GM21723 (cell line): ENCODE data around the gene PIK3CD.

Experiments
- ATAC-seq: cut with Tn5 transposase; IDR thresholded peaks from one replicate; pipeline ENCODE4 v1.9.1; 2021; ENCODE audit warnings: mild to moderate bottlenecking, moderate library complexity; ENCODE audit not compliant: unreplicated experiment

The PIK3CD gene

DNA sequence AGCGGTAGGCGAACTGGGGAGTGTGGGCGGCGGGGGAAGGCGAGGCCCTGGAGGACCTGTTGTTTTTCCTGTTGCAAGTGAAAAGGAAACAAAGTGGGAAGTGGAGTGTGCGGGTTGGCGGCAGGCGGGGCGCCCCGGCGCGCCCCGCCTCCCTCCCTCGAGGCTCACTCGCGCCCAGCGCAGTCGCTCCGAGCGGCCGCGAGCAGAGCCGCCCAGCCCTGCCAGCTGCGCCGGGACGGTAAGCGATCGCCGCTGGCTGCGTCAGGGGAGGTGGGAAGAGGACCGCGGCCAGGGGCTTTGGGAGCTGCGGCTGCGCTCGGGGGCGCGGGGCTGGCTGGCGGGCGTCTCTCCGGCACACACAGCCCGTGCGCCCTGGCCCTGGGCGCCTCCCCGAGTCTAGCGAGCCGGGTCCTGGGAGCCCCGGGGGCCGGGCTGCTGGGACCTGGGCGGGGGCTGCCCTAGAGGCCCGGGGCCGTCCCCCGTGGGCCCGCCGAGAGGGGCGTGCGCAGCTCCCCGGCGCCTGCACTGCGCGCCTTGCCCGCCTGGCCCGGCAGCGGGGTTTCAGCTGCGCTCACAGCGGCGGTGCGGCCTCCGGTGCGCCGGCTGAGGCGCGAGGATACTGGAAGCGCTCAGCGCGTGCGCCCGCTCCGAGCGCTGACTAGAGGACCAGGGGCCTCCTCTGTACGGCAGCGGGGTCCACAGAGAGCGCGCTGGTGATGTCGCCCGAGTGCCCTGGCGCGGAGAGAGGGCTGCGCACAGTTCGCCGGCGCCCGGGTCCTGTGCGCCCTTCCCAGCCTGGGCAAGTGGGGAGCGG lies at the start of gene PIK3CD:
PIK3CD (plus strand) TSS at position 167 of the 814 bp plus-strand sequence. CDS start 58,725 bp downstream, outside the sequence.
- no peak for ATAC-seq

DNA sequence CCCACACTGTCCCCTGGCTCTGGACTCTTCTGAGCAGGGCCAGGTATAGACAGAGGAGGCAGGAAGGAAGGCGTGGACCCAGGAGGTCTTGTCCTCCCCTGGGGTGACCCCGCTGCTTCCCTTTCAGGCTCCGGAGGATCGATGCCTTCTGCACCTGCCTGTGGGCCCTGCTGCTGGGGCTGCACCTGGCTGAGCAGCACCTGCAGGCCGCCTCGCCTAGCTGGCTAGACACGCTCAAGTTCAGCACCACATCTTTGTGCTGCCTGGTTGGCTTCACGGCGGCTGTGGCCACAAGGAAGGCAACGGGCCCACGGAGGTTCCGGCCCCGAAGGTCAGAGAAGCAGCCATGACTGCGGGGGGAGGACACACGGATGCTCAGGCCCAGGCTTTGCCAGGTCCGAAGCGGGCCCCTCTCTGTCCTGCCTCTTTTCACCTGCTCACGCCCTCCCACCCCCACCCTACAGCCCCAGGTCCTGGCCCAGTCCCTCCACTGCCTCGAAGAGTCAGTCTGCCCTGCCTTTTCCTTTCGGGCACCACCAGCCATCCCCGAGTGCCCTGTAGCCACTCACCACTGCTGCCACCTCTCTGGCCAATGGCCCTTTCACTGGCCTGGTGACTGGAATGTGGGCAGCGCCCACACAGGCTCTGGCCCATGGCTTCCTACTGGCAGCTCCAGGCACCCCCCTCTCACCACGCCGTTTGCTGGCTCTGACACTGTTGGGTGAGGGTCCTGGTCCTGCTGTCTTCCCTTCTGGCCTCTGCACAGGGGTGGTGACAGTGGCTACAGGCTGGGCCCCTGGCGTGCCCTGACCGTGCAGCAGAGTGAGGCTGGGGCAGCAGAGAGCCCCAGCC lies 49.4 kb upstream of the PIK3CD start:
- no peak for ATAC-seq

DNA sequence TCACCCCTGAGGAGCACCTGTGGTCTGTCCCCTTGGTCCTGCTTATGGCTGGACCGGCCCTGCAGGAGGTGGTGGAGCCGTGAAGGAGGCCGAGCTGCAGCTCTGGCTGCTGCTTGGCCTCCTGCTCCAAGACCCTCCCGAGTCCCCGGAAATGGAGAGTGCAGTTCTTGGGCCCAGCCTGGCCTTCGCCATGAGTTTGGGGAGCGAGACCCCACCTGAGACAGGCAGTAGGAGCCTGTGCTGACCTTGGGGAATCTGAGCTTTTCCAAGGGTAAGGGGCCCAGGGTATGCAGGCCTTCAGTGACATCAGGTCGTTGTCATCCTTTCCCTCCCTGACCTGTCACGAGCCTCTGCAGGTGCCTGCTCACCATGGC lies 48.8 kb upstream of the PIK3CD start:
- no peak for ATAC-seq

DNA sequence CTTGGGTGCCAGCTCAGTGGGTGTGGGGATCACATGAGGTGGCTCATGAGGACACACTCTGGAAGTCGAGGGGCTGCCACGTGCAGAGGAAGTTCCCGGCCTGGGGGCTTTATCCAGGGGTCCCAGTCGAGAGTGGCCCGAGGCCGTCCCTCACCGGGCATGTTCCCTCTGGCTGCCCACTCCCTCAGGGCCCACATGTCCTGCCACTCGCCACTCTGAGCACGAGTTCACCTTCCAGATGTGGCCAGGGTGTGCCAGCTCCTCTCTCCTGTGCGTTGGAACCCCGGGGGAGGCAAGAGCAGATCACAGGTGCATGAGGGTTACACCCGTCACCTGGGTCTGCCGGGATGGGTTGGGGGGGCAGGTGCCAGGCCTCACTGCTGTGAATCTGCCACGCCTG lies 48.2 kb upstream of the PIK3CD start:
- no peak for ATAC-seq

DNA sequence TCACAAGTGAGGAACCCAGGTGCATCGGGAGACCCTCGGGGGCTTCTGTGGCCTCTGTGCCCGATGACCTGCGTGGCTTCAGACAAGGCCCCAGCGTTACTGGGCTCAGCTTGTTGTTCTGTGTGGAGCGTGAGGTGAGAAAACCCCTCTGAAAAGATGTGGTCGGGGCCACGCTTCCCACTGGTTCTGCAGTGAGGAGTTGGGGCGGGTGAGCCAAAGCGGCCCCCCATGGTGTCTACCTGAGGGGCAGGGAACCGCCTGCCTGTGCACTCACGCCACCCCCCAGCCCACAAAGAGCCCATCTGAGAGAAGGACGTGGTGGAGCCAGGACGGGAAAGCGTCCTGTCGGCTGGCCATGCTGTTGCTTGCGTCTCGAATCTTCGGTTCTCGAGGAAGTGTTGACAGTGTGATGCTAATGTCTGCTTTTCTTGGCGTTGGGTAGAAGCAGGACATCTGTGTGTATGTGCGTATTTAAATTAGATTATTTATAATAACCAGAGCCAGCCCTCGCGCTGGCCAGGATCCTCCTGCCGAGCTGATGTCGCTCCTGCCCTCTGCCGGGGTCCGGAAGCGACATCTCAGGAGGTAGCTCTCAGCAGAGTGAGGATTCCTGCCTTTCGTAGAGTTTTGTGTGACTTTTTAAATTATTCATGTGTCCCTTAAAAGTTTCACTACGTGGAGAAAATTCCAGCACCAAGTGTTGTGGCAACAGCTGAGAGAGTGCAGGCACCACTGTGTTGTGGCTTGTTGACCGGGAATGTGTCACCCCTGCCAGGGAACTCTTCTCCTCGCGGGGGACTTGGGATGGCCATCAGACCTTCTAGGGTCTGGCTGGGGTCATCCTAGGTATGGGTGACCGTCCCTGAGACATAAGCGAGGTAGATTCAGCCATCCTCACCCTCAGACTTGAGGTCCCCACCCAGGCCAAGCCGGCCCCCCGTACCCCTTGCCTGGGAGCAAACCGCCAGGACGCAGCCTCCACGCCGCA lies 47.5 kb upstream of the PIK3CD start:
- no peak for ATAC-seq

DNA sequence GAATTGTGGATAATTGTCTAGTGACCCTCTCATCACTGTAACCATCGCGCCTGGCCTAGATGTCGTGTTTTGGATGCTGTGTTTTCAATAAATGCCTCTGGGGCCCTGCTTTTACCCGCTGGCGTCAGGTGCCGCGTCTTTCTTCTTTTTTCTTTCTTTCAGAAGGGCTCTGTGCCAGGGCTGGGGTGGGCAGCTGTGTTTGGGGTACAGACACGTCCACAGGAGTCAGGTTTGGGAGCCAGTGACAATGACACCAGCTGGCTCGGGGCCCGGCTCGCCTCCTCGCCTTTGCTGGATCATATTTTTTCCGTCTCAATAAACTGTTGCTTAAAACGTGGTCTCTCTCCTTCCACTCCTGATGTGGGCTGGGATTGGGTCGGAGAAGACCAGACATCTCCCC lies 46.7 kb upstream of the PIK3CD start:
- no peak for ATAC-seq

DNA sequence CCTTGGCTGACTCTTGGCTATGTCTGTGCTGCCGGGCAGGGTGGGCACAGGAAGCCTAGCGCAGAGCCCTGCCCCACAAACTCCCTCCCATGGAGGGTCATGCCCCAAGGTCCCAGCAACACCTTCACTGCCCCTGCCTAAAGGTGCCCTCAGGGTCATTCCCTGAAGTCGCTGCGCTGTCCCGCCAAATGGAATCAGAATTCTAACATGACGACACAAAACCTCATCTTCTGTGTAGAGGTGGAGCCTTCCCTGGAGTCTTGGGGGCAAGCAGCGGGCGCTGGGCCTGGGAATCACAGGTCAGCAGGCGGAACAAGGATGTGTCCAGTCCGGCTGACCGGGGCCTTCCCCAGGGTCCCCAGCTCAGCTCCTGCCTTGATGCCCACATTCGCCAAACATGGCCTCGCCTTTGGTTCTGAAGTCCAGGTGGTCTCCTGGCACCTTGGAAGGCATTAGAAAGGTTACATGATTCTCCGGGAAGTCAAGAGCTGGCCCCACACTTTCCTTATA lies 45.5 kb upstream of the PIK3CD start:
- no peak for ATAC-seq

DNA sequence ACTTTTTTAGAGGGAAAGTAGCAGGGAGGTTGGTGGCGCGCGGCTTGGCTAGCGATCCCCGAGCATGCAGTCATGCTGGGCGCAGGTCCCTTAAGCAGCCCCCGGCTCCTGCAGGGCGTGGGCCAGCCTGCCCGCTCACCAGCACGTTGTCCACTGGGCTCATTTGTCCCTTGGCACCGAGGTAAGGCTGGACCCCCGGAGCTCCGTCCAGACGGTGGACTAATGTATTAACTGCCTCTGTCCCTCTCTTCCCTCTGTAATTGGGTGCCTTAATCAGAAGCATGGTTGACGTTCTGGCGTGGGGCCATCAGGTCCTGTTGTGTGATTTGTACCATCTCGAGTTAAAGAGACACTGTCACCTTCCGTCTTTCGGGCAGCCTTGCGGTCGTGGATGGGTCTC lies 45.1 kb upstream of the PIK3CD start:
- ATAC-seq, result no peak

DNA sequence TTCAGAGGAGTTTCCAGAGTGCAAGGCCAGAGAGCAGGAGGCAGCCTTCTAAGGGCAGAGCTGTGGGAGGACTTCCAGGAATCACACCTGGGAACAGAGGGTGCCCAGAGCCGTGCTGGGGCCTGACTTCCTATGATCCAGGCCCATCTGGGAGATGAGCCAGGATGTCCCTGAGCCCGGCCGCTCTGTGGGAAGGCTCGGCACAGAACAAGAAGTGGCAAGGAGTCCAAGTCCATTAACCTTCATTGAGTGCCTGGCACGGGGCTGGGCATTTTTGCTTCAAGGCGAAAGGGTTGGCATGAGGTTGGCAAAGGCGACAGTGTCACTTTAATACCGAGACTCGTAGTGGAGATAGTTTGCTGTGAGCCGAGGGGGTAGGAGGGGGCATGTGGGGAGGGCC lies 44.6 kb upstream of the PIK3CD start:
- no peak for ATAC-seq

DNA sequence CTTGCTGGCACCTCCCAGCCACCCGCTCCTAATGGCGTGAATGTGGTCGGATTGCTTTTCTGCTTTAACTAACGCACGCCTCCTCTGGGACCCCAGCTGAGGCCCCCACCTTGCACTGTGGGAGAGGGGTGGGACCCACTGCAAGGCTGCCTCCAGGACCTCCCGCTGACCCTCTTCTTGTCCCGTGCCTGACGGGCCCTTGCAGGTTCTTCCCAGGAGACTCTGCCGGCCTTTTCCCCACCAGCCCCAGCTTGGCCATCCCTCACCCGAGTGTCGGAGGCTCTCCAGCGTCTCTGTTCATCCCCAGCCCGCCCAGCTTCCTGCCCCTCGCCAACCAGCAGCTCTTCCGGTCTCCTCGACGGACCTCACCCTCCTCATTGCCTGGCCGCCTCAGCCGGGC lies 44.2 kb upstream of the PIK3CD start:
- ATAC-seq, result no peak

DNA sequence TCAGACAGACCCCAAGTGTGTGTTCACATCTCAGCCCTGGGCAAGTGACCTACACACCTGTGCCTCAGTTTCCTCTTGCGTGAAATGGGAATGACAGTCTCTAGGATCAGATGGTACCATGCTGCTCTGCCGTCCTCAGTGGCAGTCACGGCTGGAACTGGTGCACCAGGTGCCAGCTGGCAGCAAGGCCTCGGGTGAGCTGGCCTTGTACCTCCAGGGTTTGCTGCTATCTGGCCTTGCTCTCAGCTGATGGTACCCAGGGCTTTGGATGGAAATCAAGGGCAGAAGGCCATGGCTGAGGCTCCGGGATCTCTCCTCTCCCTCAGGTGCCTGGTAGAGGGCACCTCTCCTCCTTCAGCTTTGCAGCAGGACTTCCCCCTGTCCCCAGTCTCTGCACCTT lies 41.5 kb upstream of the PIK3CD start:
- ATAC-seq, result no peak

DNA sequence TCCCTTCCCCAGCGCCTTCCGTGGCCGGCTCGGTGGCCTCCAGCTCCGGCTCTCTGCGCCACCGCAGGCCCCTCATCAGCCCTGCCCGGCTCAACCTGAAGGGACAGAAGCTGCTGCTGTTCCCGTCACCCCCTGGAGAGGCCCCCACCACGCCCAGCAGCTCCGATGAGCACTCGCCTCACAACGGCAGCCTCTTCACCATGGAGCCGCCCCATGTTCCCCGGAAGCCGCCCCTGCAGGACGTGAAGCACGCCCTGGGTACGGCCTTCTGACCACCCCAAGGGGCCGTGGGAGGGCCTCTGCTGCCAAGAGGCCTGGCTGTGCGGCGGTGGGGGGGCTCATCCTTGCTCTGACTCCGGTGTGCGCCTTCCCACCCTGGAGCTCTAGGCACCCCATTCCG lies 41.0 kb upstream of the PIK3CD start:
- ATAC-seq, result no peak

DNA sequence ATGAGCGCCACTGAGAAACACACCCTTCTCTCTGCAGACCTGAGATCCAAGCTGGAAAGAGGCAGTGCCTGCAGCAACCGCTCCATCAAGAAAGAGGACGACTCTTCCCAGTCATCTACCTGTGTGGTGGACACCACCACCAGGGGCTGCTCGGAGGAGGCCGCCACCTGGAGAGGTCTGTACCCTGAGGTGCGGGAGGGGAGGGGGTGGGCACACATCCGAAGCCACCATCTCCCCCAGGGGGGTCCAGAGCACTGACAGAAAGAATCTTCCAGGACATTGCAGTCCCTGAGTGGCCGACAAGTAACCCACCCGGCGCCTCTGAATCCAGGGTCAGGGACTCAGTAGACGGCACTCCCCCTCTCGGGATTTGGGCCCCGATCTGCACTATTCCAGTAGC lies 39.8 kb upstream of the PIK3CD start:
- ATAC-seq, result no peak

DNA sequence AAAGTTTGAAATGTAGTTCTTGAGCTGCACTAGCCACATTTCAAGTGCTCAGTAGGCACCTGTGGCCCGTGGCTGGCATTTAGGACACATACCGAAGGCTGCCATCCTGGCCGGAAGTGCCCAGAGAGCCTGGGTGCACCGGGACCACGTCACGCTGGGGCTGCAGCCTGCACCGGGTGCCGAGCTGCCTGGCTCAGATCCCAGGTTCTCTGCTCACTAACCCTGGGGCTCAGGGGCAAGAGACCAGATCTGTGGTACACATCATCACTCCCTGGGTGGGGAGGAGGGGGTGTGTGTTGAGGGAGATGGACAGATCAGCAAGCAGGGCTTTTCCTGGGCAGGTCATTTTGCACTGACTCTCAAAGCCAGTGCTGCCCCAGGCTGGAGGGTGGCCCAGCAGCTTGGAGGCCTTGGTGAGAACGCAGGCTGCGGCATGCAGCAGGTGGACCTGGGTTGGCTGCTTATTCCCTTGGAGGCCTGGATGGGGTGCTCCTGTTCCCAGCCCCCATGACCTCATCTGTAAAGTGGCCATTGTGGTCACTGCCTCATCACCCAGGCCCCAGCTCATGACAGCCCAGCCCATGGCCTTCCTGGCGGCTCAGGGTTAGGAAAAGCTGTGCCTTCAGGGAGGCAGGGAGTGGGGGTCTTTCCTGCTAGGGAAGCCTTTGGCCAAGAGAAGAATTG lies 39.2 kb upstream of the PIK3CD start:
- ATAC-seq, result no peak

DNA sequence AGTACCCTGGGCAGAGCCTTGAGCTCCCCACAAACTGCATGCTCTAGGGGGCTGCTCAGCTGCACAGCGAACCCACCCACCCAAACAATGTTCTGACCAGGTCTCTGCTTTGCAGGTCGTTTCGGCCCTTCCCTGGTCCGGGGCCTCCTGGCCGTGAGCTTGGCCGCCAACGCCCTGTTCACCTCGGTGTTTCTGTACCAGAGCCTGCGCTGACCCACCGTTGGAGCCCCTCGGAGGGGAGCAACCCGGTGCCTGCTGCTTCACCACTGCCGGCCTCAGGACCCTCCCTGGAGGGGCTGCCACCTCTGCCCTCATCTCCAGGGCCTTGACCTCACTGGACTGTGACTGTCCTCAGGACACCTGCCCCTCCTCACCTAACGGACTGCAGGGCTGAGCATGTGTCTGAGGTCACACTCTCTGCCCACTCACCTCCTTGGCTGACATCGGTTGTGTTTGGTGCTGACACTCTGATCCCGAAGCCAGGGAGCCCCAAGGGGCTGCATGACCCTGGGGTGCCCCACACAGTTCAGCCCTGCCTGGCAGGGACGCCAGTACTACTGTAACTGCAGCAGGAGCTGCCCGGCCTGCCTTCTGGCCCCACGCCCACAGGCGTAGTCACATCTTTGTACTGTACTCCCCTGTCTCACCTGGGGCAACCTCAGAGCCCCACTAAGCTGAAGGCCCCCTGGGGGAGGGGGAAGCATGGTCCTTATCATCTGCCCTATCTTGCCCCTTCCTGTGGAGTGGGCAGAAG lies 38.5 kb upstream of the PIK3CD start:
- ATAC-seq, result no peak

DNA sequence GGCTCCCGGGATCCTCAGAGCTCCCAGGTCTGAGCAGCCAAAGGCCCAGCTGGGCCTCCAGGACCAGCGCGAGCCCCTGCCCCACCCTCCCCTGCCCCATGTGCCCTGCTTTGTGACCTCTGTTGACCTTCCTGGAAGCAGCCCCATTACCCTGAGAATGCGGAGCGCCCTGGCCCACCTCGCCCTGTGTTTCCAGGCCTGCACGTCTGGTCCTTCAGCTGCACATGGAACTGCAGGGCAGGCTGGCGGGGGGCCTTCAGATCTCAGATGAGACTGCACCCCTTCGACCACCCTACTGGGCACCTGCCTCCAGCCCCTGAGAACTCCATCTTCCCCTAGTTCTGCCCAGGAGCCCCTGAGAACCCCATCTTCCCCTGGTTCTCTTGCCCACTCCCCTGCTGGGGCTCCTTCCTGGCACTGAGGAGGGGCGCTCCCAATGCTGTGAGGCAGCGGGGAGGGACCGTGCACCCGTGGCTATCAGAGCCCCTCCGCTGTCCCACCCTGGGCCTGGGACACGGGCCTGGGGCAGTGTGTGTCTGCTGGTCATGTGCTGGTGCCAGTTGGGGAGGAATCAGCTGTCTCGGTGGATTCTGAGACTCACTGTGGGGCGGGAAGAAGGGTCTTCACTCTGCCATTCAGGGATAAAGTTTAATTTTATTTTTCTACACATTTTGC lies 37.8 kb upstream of the PIK3CD start:
- ATAC-seq, result no peak

DNA sequence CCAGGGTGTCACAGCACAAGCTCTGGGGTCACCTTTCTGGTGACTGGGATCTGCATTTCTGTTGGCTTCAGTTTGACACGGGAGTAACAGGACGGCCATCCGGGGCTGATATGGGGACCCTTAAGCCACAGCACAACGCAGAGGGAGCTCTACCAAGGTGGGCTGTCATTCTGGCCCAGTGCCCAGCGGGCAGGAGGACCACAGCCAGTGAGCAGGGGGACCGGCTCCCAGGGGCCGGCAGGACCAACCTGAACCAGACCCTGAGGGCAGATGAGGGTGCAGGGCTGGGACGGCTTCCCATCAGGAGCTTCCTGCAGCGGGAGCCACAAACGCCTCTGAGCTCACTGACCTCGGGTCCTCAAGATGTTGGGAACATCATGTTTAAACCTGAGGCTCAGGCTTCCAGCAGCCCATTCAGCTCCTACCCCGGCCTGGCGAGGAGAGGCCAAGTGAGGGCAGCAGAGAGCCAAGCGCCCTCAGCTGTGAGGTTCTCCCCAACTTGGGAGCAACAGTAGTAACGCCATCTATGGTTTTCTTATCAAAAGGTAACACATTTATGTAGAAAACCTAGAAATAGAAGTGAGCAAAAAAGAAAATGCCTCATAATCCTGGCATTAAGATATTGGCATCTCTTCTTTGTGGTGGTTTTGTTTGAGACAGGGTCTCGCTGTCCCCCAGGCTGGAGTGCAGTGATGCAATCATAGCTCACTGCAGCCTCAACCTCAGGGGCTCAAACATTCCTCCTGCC lies 36.0 kb upstream of the PIK3CD start:
- ATAC-seq, result no peak
